H1 (cell line): ENCODE data around the gene PRR5L.

Source experiments
- CHD1 ChIP-seq: IDR thresholded peaks from 2 replicates; pipeline ENCODE4 v1.6.1; 2012; ENCODE audit warnings: low read depth, low read length, improper control_type of control experiment
- EP300 ChIP-seq, 2 experiments: IDR thresholded peaks; 1 replicate in 1 of 2; 2 replicates in 1 of 2; pipeline ENCODE4 v1.6.1; 2011 to 2012; ENCODE audit warnings: low read depth in 2 of 2, low read length in 2 of 2, mild to moderate bottlenecking in 2 of 2, borderline replicate concordance in 1 of 2, inconsistent platforms in 1 of 2, moderate library complexity in 1 of 2
- EZH2 ChIP-seq: fragments of 200-600 bp; sonication (generic); IDR thresholded peaks from 2 replicates; pipeline ENCODE4 v1.7.1; 2012; ENCODE audit warnings: low read depth, mild to moderate bottlenecking, moderate library complexity, low read length, inconsistent platforms; ENCODE audit not compliant: severe bottlenecking
- KDM1A ChIP-seq: fragments of 200-600, 300-600 bp; sonication (generic); IDR thresholded peaks from 2 replicates; pipeline ENCODE4 v1.7.1; 2016; ENCODE audit warnings: mild to moderate bottlenecking, low read length, borderline replicate concordance
- POLR2A ChIP-seq, 2 experiments: IDR thresholded peaks; 1 replicate in 1 of 2; 2 replicates in 1 of 2; pipeline ENCODE4 v1.6.1; 2011; ENCODE audit warnings: low read depth in 2 of 2, low read length in 2 of 2, mild to moderate bottlenecking in 2 of 2; ENCODE audit errors: control extremely low read depth in 1 of 2
- RNF2 ChIP-seq: fragments of 200-900, 300-1000 bp; sonication (generic); IDR thresholded peaks from 2 replicates; pipeline ENCODE4 v1.7.1; 2016; ENCODE audit warnings: borderline replicate concordance, low read depth, mild to moderate bottlenecking, antibody characterized with exemption, low read length; ENCODE audit not compliant: poor library complexity, severe bottlenecking; ENCODE audit errors: missing control alignments
- SIN3A ChIP-seq, 2 experiments: IDR thresholded peaks in 1 of 2; conservative IDR thresholded peaks in 1 of 2; 2 replicates each; pipeline ENCODE4 v1.6.1; 2011 to 2012; ENCODE audit warnings: low read length in 2 of 2, improper control_type of control experiment in 1 of 2, low read depth in 1 of 2, mild to moderate bottlenecking in 1 of 2
- SP1 ChIP-seq: IDR thresholded peaks from 2 replicates; pipeline ENCODE4 v1.6.1; 2011; ENCODE audit warnings: low read depth, low read length
- TCF12 ChIP-seq: IDR thresholded peaks from 2 replicates; pipeline ENCODE4 v1.6.1; 2011; ENCODE audit warnings: low read depth, mild to moderate bottlenecking, low read length
- ZNF274 ChIP-seq: IDR thresholded peaks from 2 replicates; pipeline ENCODE4 v1.7.0; 2012; ENCODE audit warnings: low read length, borderline replicate concordance; ENCODE audit errors: extremely low read depth
- TF ChIP-seq, protein P1 (sequence below), 3 experiments: IDR thresholded peaks; 1 replicate in 2 of 3; 2 replicates in 1 of 3; pipeline versions ENCODE4 v1.5.1 to v1.6.1; 2011; ENCODE audit warnings: low read length in 3 of 3, mild to moderate bottlenecking in 3 of 3, inconsistent platforms in 2 of 3, low read depth in 1 of 3, moderate library complexity in 1 of 3; ENCODE audit not compliant: insufficient read depth in 1 of 3; ENCODE audit errors: control extremely low read depth in 1 of 3

DNA sequence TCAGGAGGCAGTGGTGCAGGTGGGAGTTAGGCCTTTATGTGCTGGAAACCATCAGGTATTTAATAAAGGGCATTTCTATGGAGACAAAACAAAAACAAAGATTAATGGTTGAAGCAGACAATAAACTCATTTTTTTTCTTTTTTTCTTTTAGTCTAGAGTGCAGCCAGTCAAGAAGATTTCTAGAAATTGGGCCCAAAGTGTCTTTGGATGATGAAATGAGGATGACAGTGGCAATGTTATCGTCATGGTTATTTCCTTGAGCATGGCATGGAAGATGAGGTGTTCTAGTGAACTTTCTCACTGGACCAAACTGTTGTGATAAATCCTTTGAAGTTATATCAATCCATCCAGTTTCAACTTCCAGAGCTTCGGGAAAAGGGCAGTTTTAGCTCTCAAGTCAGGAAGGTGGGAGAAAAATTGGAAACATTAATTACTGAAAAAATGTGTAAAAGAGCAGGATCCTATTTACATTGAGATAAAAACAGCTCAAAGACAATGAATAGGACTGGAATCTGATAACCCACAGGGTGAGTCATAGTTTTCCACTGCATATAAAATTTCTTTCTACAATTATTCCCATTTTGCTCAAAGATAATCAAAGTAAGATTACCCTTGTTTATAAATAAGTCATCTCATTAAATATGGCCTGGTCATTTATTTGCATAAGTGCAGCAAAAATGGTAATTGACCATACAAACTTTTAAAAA lies 33.0 kb downstream of the PRR5L start:
- TF ChIP-seq, protein P1, sequence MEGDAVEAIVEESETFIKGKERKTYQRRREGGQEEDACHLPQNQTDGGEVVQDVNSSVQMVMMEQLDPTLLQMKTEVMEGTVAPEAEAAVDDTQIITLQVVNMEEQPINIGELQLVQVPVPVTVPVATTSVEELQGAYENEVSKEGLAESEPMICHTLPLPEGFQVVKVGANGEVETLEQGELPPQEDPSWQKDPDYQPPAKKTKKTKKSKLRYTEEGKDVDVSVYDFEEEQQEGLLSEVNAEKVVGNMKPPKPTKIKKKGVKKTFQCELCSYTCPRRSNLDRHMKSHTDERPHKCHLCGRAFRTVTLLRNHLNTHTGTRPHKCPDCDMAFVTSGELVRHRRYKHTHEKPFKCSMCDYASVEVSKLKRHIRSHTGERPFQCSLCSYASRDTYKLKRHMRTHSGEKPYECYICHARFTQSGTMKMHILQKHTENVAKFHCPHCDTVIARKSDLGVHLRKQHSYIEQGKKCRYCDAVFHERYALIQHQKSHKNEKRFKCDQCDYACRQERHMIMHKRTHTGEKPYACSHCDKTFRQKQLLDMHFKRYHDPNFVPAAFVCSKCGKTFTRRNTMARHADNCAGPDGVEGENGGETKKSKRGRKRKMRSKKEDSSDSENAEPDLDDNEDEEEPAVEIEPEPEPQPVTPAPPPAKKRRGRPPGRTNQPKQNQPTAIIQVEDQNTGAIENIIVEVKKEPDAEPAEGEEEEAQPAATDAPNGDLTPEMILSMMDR (IDR thresholded peaks at IDR 0.05; ENCODE audit: control extremely low read depth in 1 of 3, insufficient read depth in 1 of 3, low read depth in 1 of 3, low read length in 3 of 3) = no peak
- no peak for TF ChIP-seq POLR2A (IDR thresholded peaks at IDR 0.05; ENCODE audit: control extremely low read depth in 1 of 2, low read depth in 2 of 2, low read length in 2 of 2)
- TF ChIP-seq SIN3A (conservative IDR thresholded peaks at IDR 0.05 in 1 of 2, IDR thresholded peaks at IDR 0.05 in 1 of 2; ENCODE audit: low read depth in 1 of 2, low read length in 2 of 2) = no peak
- TF ChIP-seq EZH2 = no peak
- TF ChIP-seq KDM1A = no peak
- TF ChIP-seq CHD1 = no peak
- no peak for TF ChIP-seq SP1
- TF ChIP-seq EP300 (IDR thresholded peaks at IDR 0.05; ENCODE audit: borderline replicate concordance in 1 of 2, low read depth in 2 of 2, low read length in 2 of 2) = no peak
- TF ChIP-seq TCF12 = no peak
- no peak for TF ChIP-seq RNF2
- no peak for TF ChIP-seq ZNF274
